PFSK-1 (cell line): ENCODE measurements around the gene POLR3A.

Source experiments
- POLR2AphosphoS5 ChIP-seq: IDR thresholded peaks from 2 replicates; pipeline ENCODE4 v1.6.1; 2012; ENCODE audit warnings: low read depth, mild to moderate bottlenecking, control low read depth, low read length, moderate library complexity
- SIN3A ChIP-seq: IDR thresholded peaks from 2 replicates; pipeline ENCODE4 v1.6.1; 2012; ENCODE audit warnings: mild to moderate bottlenecking, low read length, moderate library complexity, borderline replicate concordance; ENCODE audit not compliant: insufficient read depth
- TAF1 ChIP-seq: IDR thresholded peaks from 2 replicates; pipeline ENCODE4 v1.6.1; 2012; ENCODE audit warnings: low read length, control low read depth, borderline replicate concordance; ENCODE audit not compliant: insufficient read depth
- TF ChIP-seq, protein P1 (sequence below), 2 experiments: IDR thresholded peaks; 2 replicates each; pipeline versions ENCODE4 v1.6.1 to v1.8.0; 2011 to 2012; ENCODE audit warnings: low read depth in 2 of 2, low read length in 2 of 2, control low read depth in 1 of 2, inconsistent platforms in 1 of 2, mild to moderate bottlenecking in 1 of 2, moderate library complexity in 1 of 2; ENCODE audit not compliant: insufficient read depth in 1 of 2

GRCh38 chr10:78041170-78042057 lies 12.1 kb upstream of the POLR3A start:
- TF ChIP-seq SIN3A (no peak), TAF1 (no peak), POLR2AphosphoS5 (peak; percentile 76; the same call in 1 of the 2 replicates)
- TF ChIP-seq, protein P1, sequence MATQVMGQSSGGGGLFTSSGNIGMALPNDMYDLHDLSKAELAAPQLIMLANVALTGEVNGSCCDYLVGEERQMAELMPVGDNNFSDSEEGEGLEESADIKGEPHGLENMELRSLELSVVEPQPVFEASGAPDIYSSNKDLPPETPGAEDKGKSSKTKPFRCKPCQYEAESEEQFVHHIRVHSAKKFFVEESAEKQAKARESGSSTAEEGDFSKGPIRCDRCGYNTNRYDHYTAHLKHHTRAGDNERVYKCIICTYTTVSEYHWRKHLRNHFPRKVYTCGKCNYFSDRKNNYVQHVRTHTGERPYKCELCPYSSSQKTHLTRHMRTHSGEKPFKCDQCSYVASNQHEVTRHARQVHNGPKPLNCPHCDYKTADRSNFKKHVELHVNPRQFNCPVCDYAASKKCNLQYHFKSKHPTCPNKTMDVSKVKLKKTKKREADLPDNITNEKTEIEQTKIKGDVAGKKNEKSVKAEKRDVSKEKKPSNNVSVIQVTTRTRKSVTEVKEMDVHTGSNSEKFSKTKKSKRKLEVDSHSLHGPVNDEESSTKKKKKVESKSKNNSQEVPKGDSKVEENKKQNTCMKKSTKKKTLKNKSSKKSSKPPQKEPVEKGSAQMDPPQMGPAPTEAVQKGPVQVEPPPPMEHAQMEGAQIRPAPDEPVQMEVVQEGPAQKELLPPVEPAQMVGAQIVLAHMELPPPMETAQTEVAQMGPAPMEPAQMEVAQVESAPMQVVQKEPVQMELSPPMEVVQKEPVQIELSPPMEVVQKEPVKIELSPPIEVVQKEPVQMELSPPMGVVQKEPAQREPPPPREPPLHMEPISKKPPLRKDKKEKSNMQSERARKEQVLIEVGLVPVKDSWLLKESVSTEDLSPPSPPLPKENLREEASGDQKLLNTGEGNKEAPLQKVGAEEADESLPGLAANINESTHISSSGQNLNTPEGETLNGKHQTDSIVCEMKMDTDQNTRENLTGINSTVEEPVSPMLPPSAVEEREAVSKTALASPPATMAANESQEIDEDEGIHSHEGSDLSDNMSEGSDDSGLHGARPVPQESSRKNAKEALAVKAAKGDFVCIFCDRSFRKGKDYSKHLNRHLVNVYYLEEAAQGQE (IDR thresholded peaks at IDR 0.05; ENCODE audit: insufficient read depth in 1 of 2, low read depth in 2 of 2, low read length in 2 of 2) = no peak
